GM21367 (cell line): ENCODE measurements around the gene NR2F6.
"Not testable (repeated sequence)": the region's sequence is repeated elsewhere in the genome, so short reads cannot be mapped to it uniquely, and the experiment has no call there.

Experiments used
- ATAC-seq: cut with Tn5 transposase; IDR thresholded peaks from one replicate; pipeline ENCODE4 v1.9.1; 2021; ENCODE audit not compliant: unreplicated experiment

The NR2F6 gene

GRCh38 chr19:17213334-17213733, 32.4 kb downstream of the NR2F6 start:
- no peak for ATAC-seq

- ATAC-seq = no peak
These were observed 33.9 kb downstream of the NR2F6 start for GRCh38 chr19:17211547-17212446.

- no peak for ATAC-seq
These were observed 35.4 kb downstream of the NR2F6 start for GRCh38 chr19:17210296-17210695.

GRCh38 chr19:17209126-17210036, 36.3 kb downstream of the NR2F6 start:
- ATAC-seq = no peak

- ATAC-seq = no peak
These were observed 38.8 kb downstream of the NR2F6 start for GRCh38 chr19:17206736-17207581.

GRCh38 chr19:17205237-17206140, 40.2 kb downstream of the NR2F6 start:
- no peak for ATAC-seq

- ATAC-seq = no peak
These were observed 43.0 kb downstream of the NR2F6 start for GRCh38 chr19:17202713-17203112.

- ATAC-seq = no peak
These were observed 43.5 kb downstream of the NR2F6 start for GRCh38 chr19:17202249-17202648.

- ATAC-seq = no peak
These were observed 45.2 kb downstream of the NR2F6 start for GRCh38 chr19:17200408-17201079.

GRCh38 chr19:17197666-17198065, 48.1 kb downstream of the NR2F6 start:
- ATAC-seq = no peak

GRCh38 chr19:17196610-17197009, 49.1 kb downstream of the NR2F6 start:
- no peak for ATAC-seq

GRCh38 chr19:17195106-17195505, 50.6 kb downstream of the NR2F6 start:
- no peak for ATAC-seq

- ATAC-seq = no peak
These were observed 51.1 kb downstream of the NR2F6 start for GRCh38 chr19:17194608-17195007.

- ATAC-seq = no peak
These were observed 53.0 kb downstream of the NR2F6 start for GRCh38 chr19:17192751-17193150.

GRCh38 chr19:17191736-17192135, 54.0 kb downstream of the NR2F6 start:
- not testable (repeated sequence) for ATAC-seq

- ATAC-seq = no peak
These were observed 60.1 kb downstream of the NR2F6 start for GRCh38 chr19:17185590-17185989.

- ATAC-seq = no peak
These were observed 61.3 kb downstream of the NR2F6 start for GRCh38 chr19:17184371-17184841.

GRCh38 chr19:17183858-17184321, 61.8 kb downstream of the NR2F6 start:
- ATAC-seq = no peak

- ATAC-seq = no peak
These were observed 62.4 kb downstream of the NR2F6 start for GRCh38 chr19:17183271-17183761.
